GM18505 (cell line): ENCODE measurements around the gene F13A1.

Experiments used
- ATAC-seq: cut with Tn5 transposase; IDR thresholded peaks from one replicate; pipeline ENCODE4 v1.9.1; 2021; ENCODE audit not compliant: unreplicated experiment
- POLR2A ChIP-seq: IDR thresholded peaks from 4 replicates; pipeline ENCODE4 v1.6.1; 2011; ENCODE audit warnings: borderline replicate concordance; ENCODE audit not compliant: insufficient read depth, insufficient read length; ENCODE audit errors: extremely low read depth

F13A1 gene

GRCh38 chr6:6177754-6178153 lies 142.7 kb downstream of the F13A1 start:
- TF ChIP-seq POLR2A: no peak
- no peak for ATAC-seq

GRCh38 chr6:6176586-6177228 lies 143.8 kb downstream of the F13A1 start:
- no peak for ATAC-seq
- TF ChIP-seq POLR2A: no peak

- no peak for ATAC-seq
- no peak for TF ChIP-seq POLR2A
Observed at GRCh38 chr6:6176127-6176526, 144.3 kb downstream of the F13A1 start.

GRCh38 chr6:6169141-6169540 lies 151.3 kb downstream of the F13A1 start:
- no peak for ATAC-seq
- TF ChIP-seq POLR2A: no peak

GRCh38 chr6:6166064-6166463 lies 154.4 kb downstream of the F13A1 start:
- no peak for TF ChIP-seq POLR2A
- ATAC-seq: no peak

GRCh38 chr6:6164367-6164766 lies 156.1 kb downstream of the F13A1 start:
- TF ChIP-seq POLR2A: no peak
- no peak for ATAC-seq

GRCh38 chr6:6154335-6154734 lies 166.1 kb downstream of the F13A1 start:
- TF ChIP-seq POLR2A: no peak
- no peak for ATAC-seq

GRCh38 chr6:6152060-6152459 lies 168.4 kb downstream of the F13A1 start:
- no peak for ATAC-seq
- TF ChIP-seq POLR2A: no peak

GRCh38 chr6:6148192-6148815 lies 172.2 kb downstream of the F13A1 start:
- TF ChIP-seq POLR2A: no peak
- no peak for ATAC-seq

- no peak for ATAC-seq
- TF ChIP-seq POLR2A: no peak
Observed at GRCh38 chr6:6131492-6132109, 188.9 kb downstream of the F13A1 start.

GRCh38 chr6:6125495-6125894 lies 195.0 kb downstream of the F13A1 start:
- no peak for ATAC-seq
- TF ChIP-seq POLR2A: no peak

- no peak for TF ChIP-seq POLR2A
- no peak for ATAC-seq
Observed at GRCh38 chr6:6123803-6124202, 196.7 kb downstream of the F13A1 start.

GRCh38 chr6:6121943-6122342 lies 198.5 kb downstream of the F13A1 start:
- TF ChIP-seq POLR2A: no peak
- no peak for ATAC-seq

GRCh38 chr6:6105472-6106036 lies 214.9 kb downstream of the F13A1 start:
- ATAC-seq: no peak
- TF ChIP-seq POLR2A: no peak
